Suprapubic skin (tissue), 4 donors: Measurements from ENCODE around the gene NTHL1.

ENCODE experiments used
- CTCF ChIP-seq, 2 donors: fragments of 200-600 bp in 1 of 2; fragments of 450-650 bp in 1 of 2; sonication (generic) in 1 of 2; IDR thresholded peaks; one replicate each; pipeline ENCODE4 v1.5.1; 2016 to 2019; ENCODE audit warnings: antibody characterized with exemption in 2 of 2, mild to moderate bottlenecking in 1 of 2, moderate library complexity in 1 of 2
- EP300 ChIP-seq: sonication (generic); formaldehyde crosslinking; IDR thresholded peaks from one replicate; pipeline ENCODE4 v1.6.1; 2017; ENCODE audit warnings: antibody characterized with exemption
- POLR2A ChIP-seq, 2 donors: fragments of 450-650 bp; IDR thresholded peaks; one replicate each; pipeline ENCODE4 v1.6.1; 2017; ENCODE audit warnings: antibody characterized with exemption in 2 of 2, mild to moderate bottlenecking in 2 of 2, moderate library complexity in 2 of 2
- POLR2AphosphoS5 ChIP-seq, 3 donors: sonication (generic); formaldehyde crosslinking; IDR thresholded peaks; one replicate each; pipeline ENCODE4 v1.6.1; 2017; ENCODE audit warnings: antibody characterized with exemption in 3 of 3

GRCh38 chr16:1993731-1994131 is 53.9 kb downstream of the NTHL1 start:
- TF ChIP-seq POLR2A (IDR thresholded peaks at IDR 0.05), result no peak
- no peak for TF ChIP-seq CTCF (IDR thresholded peaks at IDR 0.05)
- TF ChIP-seq POLR2AphosphoS5 (IDR thresholded peaks at IDR 0.05), result no peak
- no peak for TF ChIP-seq EP300
